NT2/D1 (cell line): ENCODE results near the gene IPPK.

Experiments used
- DNase-seq: peaks from one replicate; pipeline ENCODE4 v3.0.0-alpha.2; 2011; ENCODE audit warnings: low read depth, low spot score
- H3K27me3 ChIP-seq: 2 replicates; pipeline ENCODE4 v1.6.0; 2011; ENCODE audit warnings: mild to moderate bottlenecking; ENCODE audit not compliant: insufficient read length, insufficient read depth
- H3K36me3 ChIP-seq: 2 replicates; pipeline ENCODE4 v1.6.1; 2011; ENCODE audit warnings: mild to moderate bottlenecking, low read length, mixed read lengths; ENCODE audit not compliant: insufficient read depth, insufficient read length
- H3K4me1 ChIP-seq: 2 replicates; pipeline ENCODE4 v1.5.1; 2011; ENCODE audit not compliant: insufficient read depth, insufficient read length
- H3K4me3 ChIP-seq: 2 replicates; pipeline ENCODE4 v1.5.1; 2011; ENCODE audit warnings: low read depth; ENCODE audit not compliant: insufficient read length
- H3K9ac ChIP-seq: 2 replicates; pipeline ENCODE4 v1.6.0; 2011; ENCODE audit warnings: low read depth; ENCODE audit not compliant: insufficient read length
- H3K9me3 ChIP-seq: 2 replicates; pipeline ENCODE4 v1.5.1; 2011; ENCODE audit warnings: mild to moderate bottlenecking, low read length; ENCODE audit not compliant: insufficient read depth
- SUZ12 ChIP-seq: IDR thresholded peaks from 2 replicates; pipeline ENCODE4 v1.6.1; 2011; ENCODE audit not compliant: insufficient read length, insufficient read depth; ENCODE audit errors: extremely low read depth
- YY1 ChIP-seq: IDR thresholded peaks from 2 replicates; pipeline ENCODE4 v1.6.1; 2011; ENCODE audit not compliant: insufficient read length, insufficient read depth
- ZNF274 ChIP-seq: IDR thresholded peaks from 2 replicates; pipeline ENCODE4 v1.6.1; 2011; ENCODE audit warnings: mild to moderate bottlenecking, low read depth, low read length

Gene IPPK

DNA sequence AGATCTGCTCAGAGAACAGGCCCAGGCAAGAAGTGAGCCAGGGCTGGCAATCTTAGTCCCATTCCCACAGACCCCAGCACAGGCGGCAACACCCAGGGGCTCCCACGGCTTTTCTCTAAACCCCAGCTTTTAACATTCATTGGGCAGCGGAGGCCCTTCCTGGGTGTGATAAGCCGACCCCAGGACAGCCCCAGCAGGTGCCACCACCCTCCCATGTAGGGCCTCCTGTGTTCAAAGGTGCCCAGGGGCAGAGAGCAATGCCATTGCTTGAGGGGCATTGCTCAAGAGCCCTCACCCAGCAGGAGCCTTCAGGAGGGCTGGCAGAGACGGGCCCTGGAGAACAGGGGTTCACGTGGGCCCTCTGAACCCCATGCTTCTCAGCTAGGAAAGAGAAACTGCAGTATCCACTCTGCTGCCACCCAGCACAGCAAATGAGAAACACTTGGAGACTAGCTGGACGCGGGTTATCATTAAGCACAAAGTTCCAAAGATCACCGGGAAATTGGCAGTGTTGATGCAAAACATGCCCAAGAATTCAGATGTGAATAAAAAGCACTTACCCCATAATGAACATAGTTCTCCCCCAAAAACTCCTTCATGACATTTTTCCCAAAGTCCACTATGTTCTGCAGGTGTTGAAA, 13.9 kb downstream of the IPPK start:
- peaks cover 64% of the 10 kb centered on the region for H3K36me3 ChIP-seq
- peaks cover 8% of the 10 kb centered on the region for H3K4me1 ChIP-seq
- TF ChIP-seq YY1 (no peak), SUZ12 (no peak), ZNF274 (no peak)
- DNase-seq = no peak
- H3K4me3 ChIP-seq = no peak overlapping the region
- H3K27me3 ChIP-seq = no peaks in the 10 kb centered on the region
- no peaks in the 10 kb centered on the region for H3K9me3 ChIP-seq
- H3K9ac ChIP-seq = no peak overlapping the region

DNA sequence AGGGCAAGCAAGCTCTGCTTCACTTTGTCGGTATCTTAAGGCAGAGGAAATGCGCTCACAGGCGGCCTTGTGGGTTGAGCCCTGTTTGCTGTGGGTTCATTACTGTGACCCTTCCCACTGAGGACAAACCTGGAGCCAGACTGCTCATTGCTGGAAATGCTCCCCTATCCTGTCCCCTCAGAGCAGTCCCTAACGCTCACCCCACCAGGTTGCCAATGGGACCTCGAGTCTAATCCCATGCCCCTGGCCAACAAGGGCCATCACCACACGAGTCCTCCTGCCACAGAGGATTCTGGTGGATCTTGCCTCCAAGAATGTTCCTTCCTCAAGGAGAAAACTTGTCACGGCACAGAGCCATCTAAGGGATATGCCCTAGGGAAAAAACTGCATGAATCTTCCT, 14.6 kb downstream of the IPPK start:
- DNase-seq = no peak
- Histone ChIP-seq H3K27me3 (no peaks in the 10 kb centered on the region), H3K4me3 (no peak overlapping the region), H3K9ac (no peak overlapping the region), H3K4me1 (peaks cover 7% of the 10 kb centered on the region), H3K36me3 (peaks cover 71% of the 10 kb centered on the region), H3K9me3 (no peaks in the 10 kb centered on the region)
- TF ChIP-seq YY1 (no peak), SUZ12 (no peak), ZNF274 (no peak)

DNA sequence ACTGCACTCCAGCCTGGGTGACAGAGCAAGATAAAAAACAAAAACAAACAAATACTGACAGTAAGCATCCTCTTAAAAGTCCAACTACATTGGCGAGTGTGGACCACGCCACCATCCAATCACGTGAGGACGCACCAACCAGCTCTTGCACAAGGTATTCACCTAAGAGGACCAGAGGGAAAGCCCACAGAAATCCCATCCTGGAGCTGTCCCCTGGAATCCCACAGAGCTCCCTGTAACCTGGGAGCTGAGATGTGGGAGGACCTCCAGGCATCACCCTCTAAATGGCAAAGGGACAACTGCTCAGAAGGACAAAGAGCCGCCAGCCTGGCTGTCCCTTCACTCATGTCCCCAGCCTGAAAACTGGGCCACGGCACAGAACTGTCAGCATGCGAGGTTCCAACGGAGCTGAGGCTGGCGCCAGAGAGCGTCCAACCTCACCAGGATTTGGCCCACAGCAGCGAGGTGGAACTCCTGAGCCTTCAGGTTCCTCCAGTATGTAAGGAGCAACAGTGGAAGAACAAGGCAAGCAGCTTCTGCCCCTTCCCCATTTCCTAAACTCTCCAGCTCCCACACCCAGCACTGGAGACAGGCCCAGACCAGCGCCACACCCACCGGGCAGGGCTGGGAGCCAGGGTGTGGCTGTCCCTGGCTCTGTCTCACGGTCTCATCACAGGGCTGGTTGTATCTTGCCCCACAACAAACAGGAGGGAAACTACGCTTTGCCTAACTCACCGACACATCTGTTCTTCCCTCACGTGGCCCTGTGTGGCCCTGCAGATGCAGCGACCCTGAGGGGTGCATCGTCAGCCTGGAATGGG, 15.2 kb downstream of the IPPK start:
- H3K36me3 ChIP-seq = peaks cover 75% of the 10 kb centered on the region
- no peak for DNase-seq
- no peaks in the 10 kb centered on the region for H3K9me3 ChIP-seq
- peaks cover 1% of the 10 kb centered on the region for H3K4me1 ChIP-seq
- H3K4me3 ChIP-seq = no peak overlapping the region
- no peak overlapping the region for H3K9ac ChIP-seq
- TF ChIP-seq ZNF274 (no peak), YY1 (no peak), SUZ12 (no peak)
- no peaks in the 10 kb centered on the region for H3K27me3 ChIP-seq

DNA sequence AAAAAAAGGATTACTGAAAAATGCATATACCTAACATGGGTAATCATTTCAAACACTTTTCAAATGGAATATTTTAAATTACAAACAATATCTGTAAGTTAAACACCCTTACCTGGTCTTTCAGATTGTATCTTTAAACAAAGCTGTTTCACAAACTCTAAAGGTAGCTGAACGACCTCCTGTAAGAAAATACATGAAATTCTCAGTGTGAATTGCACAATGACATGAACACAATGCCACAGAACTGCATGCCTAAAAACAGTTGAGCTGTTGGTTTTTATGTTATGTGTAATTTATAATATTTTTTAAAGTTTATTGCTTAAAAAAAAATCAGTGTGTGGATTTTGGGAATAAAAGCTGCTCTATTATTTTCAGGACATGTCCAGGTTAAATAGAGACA, 17.5 kb downstream of the IPPK start:
- no peaks in the 10 kb centered on the region for H3K4me1 ChIP-seq
- H3K27me3 ChIP-seq = no peaks in the 10 kb centered on the region
- no peaks in the 10 kb centered on the region for H3K9me3 ChIP-seq
- no peak overlapping the region for H3K4me3 ChIP-seq
- no peak overlapping the region for H3K9ac ChIP-seq
- peaks cover 84% of the 10 kb centered on the region for H3K36me3 ChIP-seq
- no peak for DNase-seq
- no peak for TF ChIP-seq SUZ12
- no peak for TF ChIP-seq ZNF274
- TF ChIP-seq YY1 = no peak

DNA sequence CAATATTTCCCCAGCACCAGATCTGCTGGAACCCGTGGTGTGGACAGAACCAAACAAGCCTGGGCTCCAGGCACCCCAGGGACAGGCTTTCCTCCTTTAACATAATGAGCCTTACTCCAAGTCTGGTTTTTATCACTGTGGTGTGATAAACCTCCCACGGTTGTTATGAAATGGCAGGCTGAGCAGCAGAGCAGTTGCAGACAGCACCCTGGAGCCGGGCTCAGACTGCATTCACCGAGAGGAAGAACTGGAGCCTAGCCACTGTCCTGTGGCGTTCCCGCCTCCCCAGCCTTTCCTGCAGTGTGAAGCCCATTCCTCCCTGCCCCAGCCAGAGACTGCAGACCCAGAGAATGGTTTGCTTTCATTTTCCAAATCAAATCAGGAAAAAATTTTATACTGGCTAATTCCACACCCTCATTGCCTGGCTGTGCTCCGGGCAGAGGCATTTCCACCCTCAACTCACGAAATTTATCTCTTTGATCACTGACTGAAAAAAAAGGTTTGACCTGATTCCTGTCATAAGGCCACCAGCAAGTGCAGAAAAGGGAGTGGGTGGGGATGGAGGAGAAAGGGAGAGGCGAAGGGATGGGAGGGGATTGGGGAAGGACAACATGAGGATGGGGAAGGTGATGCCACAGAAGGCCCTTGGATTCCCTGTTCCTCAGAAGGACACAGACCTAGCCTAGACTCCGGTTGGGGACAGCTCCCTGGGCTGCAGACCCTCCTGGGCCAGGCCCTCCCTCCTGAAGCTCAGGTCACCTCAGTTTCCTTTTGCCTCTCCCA, 18.9 kb downstream of the IPPK start:
- H3K9me3 ChIP-seq = no peaks in the 10 kb centered on the region
- H3K4me1 ChIP-seq = no peaks in the 10 kb centered on the region
- no peak for DNase-seq
- H3K4me3 ChIP-seq = no peak overlapping the region
- no peaks in the 10 kb centered on the region for H3K27me3 ChIP-seq
- H3K36me3 ChIP-seq = peaks cover 85% of the 10 kb centered on the region
- no peak overlapping the region for H3K9ac ChIP-seq
- TF ChIP-seq SUZ12 (no peak), ZNF274 (no peak), YY1 (no peak)

DNA sequence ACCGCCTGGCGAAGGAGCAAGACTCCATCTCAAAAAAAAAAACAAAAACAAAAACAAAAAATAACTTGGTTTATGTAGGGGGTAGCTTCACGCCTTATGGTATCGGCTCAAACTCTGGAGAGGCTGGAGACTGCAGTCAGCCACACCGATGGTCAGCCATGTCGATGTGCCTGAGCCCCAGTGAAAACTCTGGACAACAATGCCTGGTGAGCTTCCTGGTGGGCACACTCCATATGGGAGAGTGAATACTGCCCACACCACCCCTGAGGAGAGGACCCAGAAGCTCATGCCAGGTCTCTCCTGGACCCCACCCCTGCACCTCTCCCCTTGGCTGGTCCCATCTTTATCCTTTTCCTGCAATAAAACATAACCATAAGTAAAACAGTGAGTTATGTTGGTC, 19.6 kb downstream of the IPPK start:
- Histone ChIP-seq H3K27me3 (no peaks in the 10 kb centered on the region), H3K4me1 (no peaks in the 10 kb centered on the region), H3K36me3 (peaks cover 83% of the 10 kb centered on the region), H3K9me3 (no peaks in the 10 kb centered on the region), H3K9ac (no peak overlapping the region), H3K4me3 (no peak overlapping the region)
- no peak for TF ChIP-seq ZNF274
- no peak for TF ChIP-seq SUZ12
- no peak for TF ChIP-seq YY1
- no peak for DNase-seq

DNA sequence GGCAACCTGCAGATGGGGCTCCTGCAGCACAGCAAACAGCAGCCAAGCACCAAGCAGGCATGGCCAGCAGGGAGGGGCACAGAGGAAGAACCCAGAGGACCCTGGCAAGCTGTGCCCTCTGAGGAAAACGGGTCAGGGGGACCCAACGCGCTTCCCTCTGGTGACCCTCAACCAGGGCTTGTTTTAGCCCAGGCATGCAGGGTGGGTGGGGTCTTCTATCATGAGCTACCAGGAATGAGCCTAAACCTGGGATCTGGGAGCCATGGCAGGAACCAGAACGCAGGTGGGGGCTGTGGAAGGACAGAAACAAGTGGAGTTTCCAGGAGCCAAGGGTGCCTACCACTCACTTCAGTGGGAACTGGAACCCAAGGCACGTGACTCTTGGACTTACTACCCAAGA, 20.9 kb downstream of the IPPK start:
- H3K27me3 ChIP-seq = no peaks in the 10 kb centered on the region
- no peaks in the 10 kb centered on the region for H3K9me3 ChIP-seq
- no peak overlapping the region for H3K9ac ChIP-seq
- H3K4me3 ChIP-seq = no peak overlapping the region
- H3K4me1 ChIP-seq = no peaks in the 10 kb centered on the region
- H3K36me3 ChIP-seq = peaks cover 80% of the 10 kb centered on the region
- no peak for TF ChIP-seq YY1
- no peak for TF ChIP-seq SUZ12
- no peak for TF ChIP-seq ZNF274
- DNase-seq = no peak
